GM12878 (cell line): Measurements from ENCODE around the gene MTRF1L. TPM values are rescaled to one million over a fixed set of nuclear protein-coding genes. Genes with fewer than 3 reads are reported as not detected.

Source experiments
- ATF2 ChIP-seq: IDR thresholded peaks from 2 replicates; pipeline ENCODE4 v1.6.1; 2012; ENCODE audit warnings: low read length, inconsistent platforms
- ATF7 ChIP-seq: fragments of 450-650 bp; IDR thresholded peaks from 2 replicates; pipeline ENCODE4 v1.6.1; 2016; ENCODE audit warnings: low read depth, mild to moderate bottlenecking
- BHLHE40 ChIP-seq, 2 experiments: fragments of 450-650 bp in 1 of 2; IDR thresholded peaks; 2 replicates each; pipeline ENCODE4 v1.6.1; 2011 to 2017; ENCODE audit warnings: low read depth in 2 of 2, borderline replicate concordance in 1 of 2, improper control_type of control experiment in 1 of 2, low read length in 1 of 2, mild to moderate bottlenecking in 1 of 2
- CBFB ChIP-seq: IDR thresholded peaks from 2 replicates; pipeline ENCODE4 v1.6.1; 2016; ENCODE audit warnings: antibody characterized with exemption, low read depth
- CREB1 ChIP-seq: IDR thresholded peaks from 2 replicates; pipeline ENCODE4 v1.6.1; 2012; ENCODE audit warnings: low read depth, mild to moderate bottlenecking, inconsistent platforms
- FOS ChIP-seq: IDR thresholded peaks from 3 replicates; pipeline ENCODE4 v1.6.1; 2011; ENCODE audit warnings: borderline replicate concordance; ENCODE audit not compliant: insufficient read length; ENCODE audit errors: extremely low read depth
- FOXK2 ChIP-seq: fragments of 450-650 bp; IDR thresholded peaks from 2 replicates; pipeline ENCODE4 v1.6.1; 2017; ENCODE audit warnings: mild to moderate bottlenecking, moderate library complexity
- FOXM1 ChIP-seq: IDR thresholded peaks from 2 replicates; pipeline ENCODE4 v1.6.1; 2012; ENCODE audit warnings: low read depth, mild to moderate bottlenecking, inconsistent platforms, low read length, moderate library complexity
- HDGF ChIP-seq: fragments of 450-650 bp; IDR thresholded peaks from 2 replicates; pipeline ENCODE4 v1.6.1; 2016; ENCODE audit warnings: antibody characterized with exemption
- MEF2A ChIP-seq: IDR thresholded peaks from 2 replicates; pipeline ENCODE4 v1.6.1; 2011; ENCODE audit warnings: low read depth, mild to moderate bottlenecking, low read length, moderate library complexity; ENCODE audit not compliant: insufficient read depth
- MYB ChIP-seq: fragments of 150-350 bp; IDR thresholded peaks from 2 replicates; pipeline ENCODE4 v1.6.1; 2014; ENCODE audit warnings: mild to moderate bottlenecking, low read depth, low read length, borderline replicate concordance
- NR2C2 ChIP-seq: IDR thresholded peaks from 2 replicates; pipeline ENCODE4 v1.6.1; 2011; ENCODE audit warnings: borderline replicate concordance, low read depth; ENCODE audit not compliant: control insufficient read depth, insufficient read length
- NR2F1 ChIP-seq: fragments of 450-650 bp; conservative IDR thresholded peaks from 2 replicates; pipeline ENCODE4 v1.6.1; 2017; ENCODE audit warnings: mild to moderate bottlenecking
- PBX3 ChIP-seq: IDR thresholded peaks from 2 replicates; pipeline ENCODE4 v1.6.1; 2011; ENCODE audit warnings: mild to moderate bottlenecking, low read depth, low read length, moderate library complexity; ENCODE audit not compliant: insufficient replicate concordance
- POLR2A ChIP-seq: IDR thresholded peaks from 2 replicates; pipeline ENCODE4 v1.6.1; 2011; ENCODE audit warnings: low read depth, mild to moderate bottlenecking, low read length
- POLR2AphosphoS5 ChIP-seq: IDR thresholded peaks from 2 replicates; pipeline ENCODE4 v1.6.1; 2011; ENCODE audit warnings: mild to moderate bottlenecking, low read length, inconsistent platforms
- SIN3A ChIP-seq: IDR thresholded peaks from 2 replicates; pipeline ENCODE4 v1.6.1; 2012; ENCODE audit warnings: low read depth, low read length, improper control_type of control experiment
- SIX5 ChIP-seq: IDR thresholded peaks from 2 replicates; pipeline ENCODE4 v1.6.1; 2011; ENCODE audit warnings: mild to moderate bottlenecking, low read depth, low read length, moderate library complexity; ENCODE audit not compliant: severe bottlenecking
- SP1 ChIP-seq: IDR thresholded peaks from one replicate; pipeline ENCODE4 v1.6.1; 2011; ENCODE audit warnings: low read depth, low read length
- SREBF1 ChIP-seq: IDR thresholded peaks from 2 replicates; pipeline ENCODE4 v1.6.1; 2012; ENCODE audit warnings: mild to moderate bottlenecking, low read length
- SREBF2 ChIP-seq: IDR thresholded peaks from 2 replicates; pipeline ENCODE4 v1.6.1; 2012; ENCODE audit warnings: mild to moderate bottlenecking, low read length
- ZNF274 ChIP-seq: IDR thresholded peaks from one replicate; pipeline ENCODE4 v1.8.0; 2011; ENCODE audit not compliant: insufficient read length, insufficient read depth
- ZNF384 ChIP-seq: IDR thresholded peaks from 2 replicates; pipeline ENCODE4 v1.6.1; 2012; ENCODE audit warnings: low read depth, mild to moderate bottlenecking, low read length, improper control_type of control experiment, borderline replicate concordance
- ZNF622 ChIP-seq: fragments of 450-650 bp; IDR thresholded peaks from 2 replicates; pipeline ENCODE4 v1.6.1; 2017; ENCODE audit warnings: mild to moderate bottlenecking, inconsistent platforms
- polyA plus RNA-seq, 11 experiments: library from polyadenylated mRNA; depleted of rRNA in 4 of 11; unstranded in 6 of 11; stranded (reverse) in 5 of 11; fragments of >200 nt; fragmentation: Nextera tagmentation in 4 of 11; fragmentation: Illumina TruSeq in 1 of 11; extraction: Ambion mirVana in 4 of 11; extraction: Trizol in 1 of 11; gene quantifications; 1 replicate in 1 of 11; 2 replicates in 10 of 11; pipeline versions ENCODE4 v1.2.1 to v1.2.3, GENCODE V29; 2011 to 2016; ENCODE audit warnings: inconsistent platforms in 2 of 11, missing spikeins in 2 of 11, low read depth in 1 of 11
- total RNA-seq, 4 experiments: library from RNA; depleted of rRNA in 3 of 4; stranded (reverse); fragments of >200 nt in 3 of 4; fragmentation: Illumina TruSeq in 1 of 4; extraction: Trizol in 1 of 4; gene quantifications; 2 replicates each; pipeline versions ENCODE4 v1.2.1 to v1.2.3, GENCODE V29; 2013 to 2021
- TF ChIP-seq, protein P1 (sequence below): fragments of 450-650 bp; formaldehyde crosslinking; IDR thresholded peaks from 2 replicates; pipeline ENCODE4 v1.4.0; 2020; ENCODE audit warnings: mild to moderate bottlenecking, moderate library complexity
- TF ChIP-seq, protein P2 (sequence below): IDR thresholded peaks from 2 replicates; pipeline ENCODE4 v1.6.1; 2012; ENCODE audit warnings: low read depth, low read length, improper control_type of control experiment

Gene MTRF1L
- total and polyA plus RNA-seq, 10 of the 15 experiments (the other 5 are each of a cell fraction or from before 2014, with no cell fraction given) = 5.1 to 21.6 (median 16.1) TPM

GRCh38 chr6:152983637-152984512, 18.6 kb downstream of the MTRF1L start (continued):
- TF ChIP-seq, protein P1, sequence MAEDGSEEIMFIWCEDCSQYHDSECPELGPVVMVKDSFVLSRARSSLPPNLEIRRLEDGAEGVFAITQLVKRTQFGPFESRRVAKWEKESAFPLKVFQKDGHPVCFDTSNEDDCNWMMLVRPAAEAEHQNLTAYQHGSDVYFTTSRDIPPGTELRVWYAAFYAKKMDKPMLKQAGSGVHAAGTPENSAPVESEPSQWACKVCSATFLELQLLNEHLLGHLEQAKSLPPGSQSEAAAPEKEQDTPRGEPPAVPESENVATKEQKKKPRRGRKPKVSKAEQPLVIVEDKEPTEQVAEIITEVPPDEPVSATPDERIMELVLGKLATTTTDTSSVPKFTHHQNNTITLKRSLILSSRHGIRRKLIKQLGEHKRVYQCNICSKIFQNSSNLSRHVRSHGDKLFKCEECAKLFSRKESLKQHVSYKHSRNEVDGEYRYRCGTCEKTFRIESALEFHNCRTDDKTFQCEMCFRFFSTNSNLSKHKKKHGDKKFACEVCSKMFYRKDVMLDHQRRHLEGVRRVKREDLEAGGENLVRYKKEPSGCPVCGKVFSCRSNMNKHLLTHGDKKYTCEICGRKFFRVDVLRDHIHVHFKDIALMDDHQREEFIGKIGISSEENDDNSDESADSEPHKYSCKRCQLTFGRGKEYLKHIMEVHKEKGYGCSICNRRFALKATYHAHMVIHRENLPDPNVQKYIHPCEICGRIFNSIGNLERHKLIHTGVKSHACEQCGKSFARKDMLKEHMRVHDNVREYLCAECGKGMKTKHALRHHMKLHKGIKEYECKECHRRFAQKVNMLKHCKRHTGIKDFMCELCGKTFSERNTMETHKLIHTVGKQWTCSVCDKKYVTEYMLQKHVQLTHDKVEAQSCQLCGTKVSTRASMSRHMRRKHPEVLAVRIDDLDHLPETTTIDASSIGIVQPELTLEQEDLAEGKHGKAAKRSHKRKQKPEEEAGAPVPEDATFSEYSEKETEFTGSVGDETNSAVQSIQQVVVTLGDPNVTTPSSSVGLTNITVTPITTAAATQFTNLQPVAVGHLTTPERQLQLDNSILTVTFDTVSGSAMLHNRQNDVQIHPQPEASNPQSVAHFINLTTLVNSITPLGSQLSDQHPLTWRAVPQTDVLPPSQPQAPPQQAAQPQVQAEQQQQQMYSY (CRISPR knock-in tag) = no peak
- TF ChIP-seq CBFB (no peak; the same call in 1 of the 2 replicates), SP1 (no peak), MEF2A (no peak), SIN3A (no peak; the same call in 1 of the 2 replicates), NR2F1 (0 out of 2 replicates have a peak, but pooled peaks have one; percentile 7), ZNF274 (no peak), NR2C2 (no peak), FOXM1 (no peak), POLR2AphosphoS5 (peak; percentile 47; the same call in 1 of the 2 replicates), SREBF1 (no peak), PBX3 (no peak), SIX5 (no peak), ZNF622 (no peak), FOS (no peak), SREBF2 (no peak), MYB (no peak), CREB1 (no peak; the same call in 1 of the 2 replicates), ATF2 (no peak), ATF7 (no peak; the same call in 1 of the 2 replicates), FOXK2 (no peak), HDGF (peak; percentile 42; the same call in 1 of the 2 replicates), BHLHE40 (IDR thresholded peaks at IDR 0.05; ENCODE audit: borderline replicate concordance in 1 of 2, low read depth in 2 of 2, low read length in 1 of 2) (no peak), ZNF384 (0 out of 2 replicates have a peak, but pooled peaks have one; percentile 9), POLR2A (peak; percentile 82)
- TF ChIP-seq, protein P2, sequence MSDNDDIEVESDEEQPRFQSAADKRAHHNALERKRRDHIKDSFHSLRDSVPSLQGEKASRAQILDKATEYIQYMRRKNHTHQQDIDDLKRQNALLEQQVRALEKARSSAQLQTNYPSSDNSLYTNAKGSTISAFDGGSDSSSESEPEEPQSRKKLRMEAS = no peak
